ENCODE data around the gene NXF1. TPM values are rescaled to one million over a fixed set of nuclear protein-coding genes. Genes with fewer than 3 reads are reported as not detected.

The NXF1 gene
- total and polyA plus RNA-seq, 2 of the 13 experiments (the other 11 are each of a cell fraction or from before 2014, with no cell fraction given): 30.4 to 30.9 TPM

DNA sequence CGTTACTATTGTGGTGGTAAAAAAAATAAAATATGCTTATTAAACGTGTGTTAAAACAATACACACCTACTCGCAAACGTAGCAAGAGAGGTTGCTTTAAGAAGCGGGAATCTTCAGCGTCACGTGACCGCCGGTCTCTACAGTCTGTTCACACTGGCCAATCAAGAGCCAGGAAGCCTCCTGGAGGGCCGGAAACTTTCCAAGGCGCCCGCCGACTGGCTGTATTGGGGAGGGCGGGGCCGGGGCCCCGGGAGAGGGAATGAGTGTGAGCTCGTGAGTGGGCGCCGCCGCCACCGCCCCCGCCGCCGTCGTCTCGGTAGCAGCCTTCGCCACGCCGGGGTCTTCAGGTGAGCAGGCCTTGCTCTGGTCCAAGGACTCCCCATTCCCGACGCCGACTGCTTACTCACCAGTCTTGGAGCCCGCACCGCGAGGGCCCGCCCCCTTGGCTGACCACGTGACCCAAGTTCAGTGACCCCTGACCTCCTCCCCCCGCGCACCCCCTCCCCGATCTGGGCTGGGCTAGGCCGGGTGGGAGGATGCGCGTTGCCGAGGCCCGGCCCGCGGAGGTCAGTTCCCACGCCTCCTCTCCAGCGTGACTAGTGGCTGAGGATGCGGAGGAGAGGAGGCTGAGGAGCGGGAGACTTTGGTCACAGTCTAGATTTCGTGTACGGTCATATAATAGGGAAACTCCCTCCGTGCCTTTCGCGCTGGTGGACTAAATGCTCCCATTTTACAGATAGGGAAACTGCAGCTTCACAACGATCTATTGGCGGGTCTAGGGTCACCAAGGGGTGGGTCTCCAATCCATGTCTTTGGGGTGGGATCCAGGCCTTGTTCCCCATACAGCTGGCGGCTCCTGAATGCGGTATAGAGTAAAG, 33.9 kb downstream of the NXF1 start, which contains the start of gene TAF6L (continued):
- TF ChIP-seq, protein P1, sequence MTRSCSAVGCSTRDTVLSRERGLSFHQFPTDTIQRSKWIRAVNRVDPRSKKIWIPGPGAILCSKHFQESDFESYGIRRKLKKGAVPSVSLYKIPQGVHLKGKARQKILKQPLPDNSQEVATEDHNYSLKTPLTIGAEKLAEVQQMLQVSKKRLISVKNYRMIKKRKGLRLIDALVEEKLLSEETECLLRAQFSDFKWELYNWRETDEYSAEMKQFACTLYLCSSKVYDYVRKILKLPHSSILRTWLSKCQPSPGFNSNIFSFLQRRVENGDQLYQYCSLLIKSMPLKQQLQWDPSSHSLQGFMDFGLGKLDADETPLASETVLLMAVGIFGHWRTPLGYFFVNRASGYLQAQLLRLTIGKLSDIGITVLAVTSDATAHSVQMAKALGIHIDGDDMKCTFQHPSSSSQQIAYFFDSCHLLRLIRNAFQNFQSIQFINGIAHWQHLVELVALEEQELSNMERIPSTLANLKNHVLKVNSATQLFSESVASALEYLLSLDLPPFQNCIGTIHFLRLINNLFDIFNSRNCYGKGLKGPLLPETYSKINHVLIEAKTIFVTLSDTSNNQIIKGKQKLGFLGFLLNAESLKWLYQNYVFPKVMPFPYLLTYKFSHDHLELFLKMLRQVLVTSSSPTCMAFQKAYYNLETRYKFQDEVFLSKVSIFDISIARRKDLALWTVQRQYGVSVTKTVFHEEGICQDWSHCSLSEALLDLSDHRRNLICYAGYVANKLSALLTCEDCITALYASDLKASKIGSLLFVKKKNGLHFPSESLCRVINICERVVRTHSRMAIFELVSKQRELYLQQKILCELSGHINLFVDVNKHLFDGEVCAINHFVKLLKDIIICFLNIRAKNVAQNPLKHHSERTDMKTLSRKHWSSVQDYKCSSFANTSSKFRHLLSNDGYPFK (CRISPR knock-in tag; IDR thresholded peaks at IDR 0.05; ENCODE audit: borderline replicate concordance): peak; percentile 44; the same call in 1 of the 2 replicates
- TF ChIP-seq ZIK1 (CRISPR knock-in tag; IDR thresholded peaks at IDR 0.05; ENCODE audit: borderline replicate concordance, low read depth): no peak

DNA sequence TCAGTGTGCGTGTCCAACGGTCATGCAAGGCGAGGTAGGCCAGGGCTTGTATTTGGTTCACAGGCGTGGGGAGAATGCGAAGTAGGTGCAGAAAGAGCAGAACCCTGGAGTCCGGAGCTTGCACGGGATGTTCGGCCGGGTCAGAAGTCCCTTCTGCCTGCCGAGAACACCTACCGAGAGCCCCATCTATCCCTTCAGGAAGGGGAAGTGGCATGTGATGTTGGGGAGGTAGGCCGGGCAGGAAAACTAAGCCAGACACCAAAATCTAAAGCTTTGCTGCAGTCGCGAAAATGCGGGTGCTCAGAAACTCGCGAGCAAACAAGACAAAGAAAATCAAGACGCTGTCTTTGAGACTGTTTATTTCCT, 34.5 kb downstream of the NXF1 start:
- DNase-seq (ENCODE audit: low spot score): peak; percentile 24
- peak; percentile 51 for ATAC-seq
- Histone ChIP-seq H3K36me3 (replicated peaks in 1 of 2; ENCODE audit: control insufficient read depth in 1 of 2, insufficient read depth in 2 of 2, low read length in 2 of 2) (peaks cover 6 to 15% of the 10 kb centered on the region in 2 experiments), H3K9ac (ENCODE audit: insufficient read depth, low read depth, low read length) (peak overlapping the region; percentile 76), H4K20me1 (ENCODE audit: insufficient read depth, low read length) (no peaks in the 10 kb centered on the region), H3K27ac (ENCODE audit: extremely low read length, insufficient read depth, low read length) (peak overlapping the region; percentile 92), H2AFZ (ENCODE audit: low read length) (peak overlapping the region; percentile 84), H3K27me3 (ENCODE audit: control insufficient read depth in 1 of 2, insufficient read depth in 2 of 2, low read length in 2 of 2) (no peaks in the 10 kb centered on the region; a peak in 1 of 5 replicates), H3K4me3 (replicated peaks in 1 of 3; ENCODE audit: insufficient read depth in 1 of 3, low read depth in 2 of 3, low read length in 3 of 3) (peak overlapping the region; percentile 63 to 78 (median 65)), H3K9me3 (ENCODE audit: low read length) (no peaks in the 10 kb centered on the region), H3K4me1 (ENCODE audit: insufficient read depth, low read length) (peaks cover 23% of the 10 kb centered on the region), H3K79me2 (ENCODE audit: insufficient read depth, low read length) (peaks cover 10% of the 10 kb centered on the region), H3K4me2 (ENCODE audit: low read depth, low read length) (peak overlapping the region; percentile 95)
- CTCF ChIA-PET (ENCODE audit: low intra/inter-chr PET ratio, low total read pairs): no interaction called here
- in situ Hi-C loops (cut with HindIII; ENCODE audit: extremely low pct_ligation_motif_present, low pct_unique_long_range_greater_than_20kb) (no loop called here), intact Hi-C loops (cut with micrococcal nuclease; ENCODE audit: unreplicated experiment) (no loop called here)
- WGBS (ENCODE audit: low lambda C conversion rate): under 1% methylated on average over 18 of the region's 18 CpGs
- TSS peak; percentile 68 for BruUV-seq (replicated peaks)
- FAIRE-seq: no peak
- POLR2A ChIA-PET: interaction anchor here (0.7 to 4.9 kb wide), 21 partner anchors 10 to 179 kb away, joined by 3 to 68 read pairs (median 8); partner anchors contain the start of genes BSCL2, C11orf98, CSKMT and HNRNPUL2
- TF ChIP-seq HMG20A (CRISPR knock-in tag; IDR thresholded peaks at IDR 0.05; ENCODE audit: borderline replicate concordance) (no peak), NR2F6 (IDR thresholded peaks at IDR 0.05) (no peak), NR2F6 (CRISPR knock-in tag; IDR thresholded peaks at IDR 0.05) (no peak), KLF16 (CRISPR knock-in tag; IDR thresholded peaks at IDR 0.05) (0 out of 4 replicates have a peak, but pooled peaks of 1 of the 2 experiments have one; percentile 2), NR0B2 (CRISPR knock-in tag; IDR thresholded peaks at IDR 0.05) (peak; percentile 41; the same call in 1 of the 2 replicates), SPEN (CRISPR knock-in tag; IDR thresholded peaks at IDR 0.05; ENCODE audit: low read depth) (no peak), ZNF484 (CRISPR knock-in tag; IDR thresholded peaks at IDR 0.05; ENCODE audit: borderline replicate concordance, low read depth) (no peak), TAF1 (CRISPR knock-in tag; IDR thresholded peaks at IDR 0.05) (0 out of 2 replicates have a peak, but pooled peaks have one; percentile 18), ZNF550 (CRISPR knock-in tag; IDR thresholded peaks at IDR 0.05; ENCODE audit: borderline replicate concordance) (no peak), ZNF446 (CRISPR knock-in tag; IDR thresholded peaks at IDR 0.05) (peak; percentile 28; the same call in 1 of the 2 replicates)
- TF ChIP-seq, protein P2, sequence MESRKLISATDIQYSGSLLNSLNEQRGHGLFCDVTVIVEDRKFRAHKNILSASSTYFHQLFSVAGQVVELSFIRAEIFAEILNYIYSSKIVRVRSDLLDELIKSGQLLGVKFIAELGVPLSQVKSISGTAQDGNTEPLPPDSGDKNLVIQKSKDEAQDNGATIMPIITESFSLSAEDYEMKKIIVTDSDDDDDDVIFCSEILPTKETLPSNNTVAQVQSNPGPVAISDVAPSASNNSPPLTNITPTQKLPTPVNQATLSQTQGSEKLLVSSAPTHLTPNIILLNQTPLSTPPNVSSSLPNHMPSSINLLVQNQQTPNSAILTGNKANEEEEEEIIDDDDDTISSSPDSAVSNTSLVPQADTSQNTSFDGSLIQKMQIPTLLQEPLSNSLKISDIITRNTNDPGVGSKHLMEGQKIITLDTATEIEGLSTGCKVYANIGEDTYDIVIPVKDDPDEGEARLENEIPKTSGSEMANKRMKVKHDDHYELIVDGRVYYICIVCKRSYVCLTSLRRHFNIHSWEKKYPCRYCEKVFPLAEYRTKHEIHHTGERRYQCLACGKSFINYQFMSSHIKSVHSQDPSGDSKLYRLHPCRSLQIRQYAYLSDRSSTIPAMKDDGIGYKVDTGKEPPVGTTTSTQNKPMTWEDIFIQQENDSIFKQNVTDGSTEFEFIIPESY (CRISPR knock-in tag; IDR thresholded peaks at IDR 0.05): no peak
